ENCODE results near the gene ALOX12B. TPM values are rescaled to one million over a fixed set of nuclear protein-coding genes. Genes with fewer than 3 reads are reported as not detected.

The ALOX12B gene
- total and polyA plus RNA-seq, 2 experiments from 2014 or later: 0.16 to 1.4 TPM

DNA sequence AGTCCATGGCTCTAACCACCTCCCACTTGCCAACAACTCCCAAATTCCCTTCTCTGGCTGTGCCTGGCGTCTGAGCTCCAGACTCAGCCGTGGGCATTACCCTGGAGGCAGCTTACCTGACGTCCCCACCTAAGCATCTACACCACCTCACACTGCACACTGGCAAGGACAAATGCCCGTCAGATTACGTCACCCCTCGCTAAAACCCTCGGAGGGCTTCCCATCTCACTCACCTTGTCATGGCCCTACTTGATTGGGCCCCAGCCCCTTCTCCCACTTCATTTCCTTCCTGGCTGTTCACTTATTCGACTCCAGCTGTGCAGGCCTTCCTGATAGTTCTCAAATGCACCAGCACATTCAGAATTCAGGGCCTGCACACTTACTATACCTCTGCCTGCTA is 17.4 kb upstream of the ALOX12B start:
- H4K20me1 ChIP-seq (replicated peaks; ENCODE audit: insufficient read depth): no peaks in the 10 kb centered on the region
- H3K4me1 ChIP-seq (ENCODE audit: insufficient read depth): no peaks in the 10 kb centered on the region
- Mint-ChIP-seq H3K4me1 (peaks cover 9% of the 10 kb centered on the region), H3K27ac (no peak overlapping the region), H3K36me3 (ENCODE audit: low read depth) (no peaks in the 10 kb centered on the region), H3K27me3 (ENCODE audit: insufficient read depth, low read depth, poor library complexity) (peaks cover 26% of the 10 kb centered on the region), H3K4me3 (no peak overlapping the region), H3K9me3 (no peaks in the 10 kb centered on the region)
- no peak for ATAC-seq
- no peak overlapping the region for H3K27ac ChIP-seq (ENCODE audit: low read depth)
- H3F3A ChIP-seq (replicated peaks; ENCODE audit: low read depth): no peaks in the 10 kb centered on the region
- H3K9me2 ChIP-seq (ENCODE audit: insufficient read depth): no peaks in the 10 kb centered on the region; the same call in 1 of the 2 replicates
- DNase-seq (ENCODE audit: low spot score): no peak
- H3K36me3 ChIP-seq (ENCODE audit: insufficient read depth): no peaks in the 10 kb centered on the region
- TF ChIP-seq CREB1 (CRISPR knock-in tag; IDR thresholded peaks at IDR 0.05; ENCODE audit: low read depth): no peak
- no peak for TF ChIP-seq ETS1 (IDR thresholded peaks at IDR 0.05)
- TF ChIP-seq CTCF (conservative IDR thresholded peaks at IDR 0.05; ENCODE audit: low read depth in 2 of 2): no peak
- TF ChIP-seq JUNB (IDR thresholded peaks at IDR 0.05; ENCODE audit: unreplicated experiment): no peak
- TF ChIP-seq POLR2AphosphoS5 (IDR thresholded peaks at IDR 0.05; ENCODE audit: low read depth): no peak
- no peak for TF ChIP-seq ZNF114 (CRISPR knock-in tag; IDR thresholded peaks at IDR 0.05)
- no peak for TF ChIP-seq EZH2 (IDR thresholded peaks at IDR 0.05; ENCODE audit: low read depth, unreplicated experiment)
- no peak for TF ChIP-seq ZNF331 (CRISPR knock-in tag; IDR thresholded peaks at IDR 0.05; ENCODE audit: low read depth)
- no peak for TF ChIP-seq ZNF462 (CRISPR knock-in tag; IDR thresholded peaks at IDR 0.05)
- peaks cover 26% of the 10 kb centered on the region for H3K27me3 ChIP-seq (ENCODE audit: insufficient read depth)
- no peak overlapping the region for H2AFZ ChIP-seq
- H3K4me3 ChIP-seq: no peak overlapping the region
- H3K4me2 ChIP-seq: no peak overlapping the region
- no peaks in the 10 kb centered on the region for H3K79me2 ChIP-seq (replicated peaks; ENCODE audit: insufficient read depth)

All from GM23338 (cell line).